ENCODE results near the gene BEGAIN.

Gene BEGAIN

DNA sequence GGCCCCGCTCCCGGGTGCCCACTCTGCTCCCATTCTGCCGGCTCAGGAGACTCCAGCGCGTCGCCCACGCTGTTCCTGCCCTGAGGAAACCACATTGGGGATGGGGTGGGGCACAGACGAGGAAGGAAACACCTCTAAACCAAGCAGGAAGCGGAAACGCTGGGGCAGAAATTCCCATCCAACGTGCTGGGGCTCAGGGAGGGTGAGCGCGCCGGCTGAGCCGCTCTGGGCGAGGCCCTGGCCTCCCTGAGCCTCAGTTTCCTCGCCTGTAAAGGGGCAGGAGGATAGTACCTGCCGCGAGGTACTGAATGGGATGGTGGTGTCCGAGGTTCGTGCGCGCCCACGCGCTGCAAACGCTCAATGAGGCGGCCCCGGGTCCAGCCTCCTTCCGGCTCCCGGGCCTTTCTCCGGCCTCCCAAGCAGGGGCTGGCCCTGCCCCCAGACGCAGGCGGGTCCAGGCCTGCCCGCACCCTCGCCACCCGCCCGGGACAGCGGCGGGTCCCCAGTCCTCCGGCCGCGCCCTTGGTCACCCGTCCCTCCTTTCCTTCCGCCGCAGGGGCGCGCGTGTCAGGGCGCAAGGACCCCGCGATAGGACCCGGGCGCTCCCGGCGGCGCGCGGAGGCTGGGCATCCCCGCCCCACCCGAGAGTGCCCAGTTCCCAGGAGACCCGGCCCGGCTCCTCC is 673 bp downstream of the BEGAIN start:
- H3K4me3 ChIP-seq (ENCODE audit: low read length in 2 of 2), result peak overlapping the region; percentile 45 to 84
- H2BK15ac ChIP-seq (ENCODE audit: low read length), result peak overlapping the region; percentile 32
- H3K9me3 ChIP-seq (replicated peaks in 1 of 2; ENCODE audit: control insufficient read depth in 2 of 2, insufficient read depth in 1 of 2, low read depth in 1 of 2, low read length in 2 of 2), result no peaks in the 10 kb centered on the region
- H3K23ac ChIP-seq (ENCODE audit: low read depth, low read length, poor library complexity), result peak overlapping the region; percentile 58
- peak overlapping the region; percentile 92 for H2AFZ ChIP-seq (ENCODE audit: low read length)
- H3K4ac ChIP-seq (ENCODE audit: low read length), result no peak overlapping the region
- no peak overlapping the region for H3K27ac ChIP-seq (replicated peaks; ENCODE audit: low read length)
- H2AK5ac ChIP-seq (ENCODE audit: low read depth, low read length), result peak overlapping the region; percentile 95
- H2BK5ac ChIP-seq (ENCODE audit: low read length), result peak overlapping the region; percentile 84
- H4K8ac ChIP-seq (ENCODE audit: low read depth, low read length), result no peak overlapping the region
- no peaks in the 10 kb centered on the region for H3K36me3 ChIP-seq (replicated peaks in 1 of 2; ENCODE audit: control insufficient read depth in 2 of 2, insufficient read depth in 2 of 2, low read length in 2 of 2)
- H3K4me2 ChIP-seq (ENCODE audit: insufficient read depth, low read length, poor library complexity, severe bottlenecking), result peak overlapping the region; percentile 74
- H4K91ac ChIP-seq (ENCODE audit: low read depth, low read length, poor library complexity), result no peak overlapping the region
- H3K18ac ChIP-seq (ENCODE audit: low read length), result peak overlapping the region; percentile 88
- peak overlapping the region; percentile 98 for H2BK120ac ChIP-seq (ENCODE audit: low read depth, low read length)
- H3K27me3 ChIP-seq (ENCODE audit: control insufficient read depth in 3 of 3, insufficient read depth in 3 of 3, low read depth in 1 of 3, low read length in 3 of 3), result peaks cover 2 to 76% (median 21%) of the 10 kb centered on the region in 3 experiments
- H3K14ac ChIP-seq (ENCODE audit: low read length), result no peak overlapping the region
- DNase-seq (ENCODE audit: low spot score), result no peak
- peaks cover 1% of the 10 kb centered on the region for H3K79me1 ChIP-seq (ENCODE audit: low read depth, low read length)
- WGBS, 2 donors (ENCODE audit: extremely low coverage in 2 of 2, insufficient read length in 2 of 2, insufficient replicate concordance in 1 of 2), result no CpG with 5 or more reads among the region's 62 CpGs
- peaks cover 2 to 20% of the 10 kb centered on the region in 2 donors for H3K4me1 ChIP-seq (ENCODE audit: control insufficient read depth in 2 of 2, insufficient read depth in 1 of 2, low read depth in 1 of 2, low read length in 2 of 2)
- peak overlapping the region; percentile 82 for H3K9ac ChIP-seq (ENCODE audit: low read depth, low read length, poor library complexity)
- H2BK12ac ChIP-seq (ENCODE audit: low read length), result peak overlapping the region; percentile 75

DNA sequence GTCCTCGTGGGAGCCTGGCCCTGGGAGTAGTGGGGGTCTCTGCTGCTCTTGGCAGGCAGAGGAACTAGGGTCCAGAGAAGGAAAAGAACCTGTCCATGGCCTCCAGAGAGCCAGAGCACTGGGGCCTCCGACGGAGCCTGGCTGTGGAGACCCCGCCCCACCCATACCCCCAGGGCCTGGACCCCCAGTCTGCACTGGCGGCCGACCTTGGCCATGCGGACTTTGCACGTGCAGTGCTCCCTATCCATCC is 1.1 kb downstream of the BEGAIN start:
- Histone ChIP-seq H3K23ac (ENCODE audit: low read depth, low read length, poor library complexity) (peak overlapping the region; percentile 58), H3K4me3 (ENCODE audit: low read length in 2 of 2) (peak overlapping the region; percentile 45 to 84), H2BK12ac (ENCODE audit: low read length) (peak overlapping the region; percentile 75), H3K4me1 (ENCODE audit: control insufficient read depth in 2 of 2, insufficient read depth in 1 of 2, low read depth in 1 of 2, low read length in 2 of 2) (peaks cover 3 to 21% of the 10 kb centered on the region in 2 donors), H2BK15ac (ENCODE audit: low read length) (peak overlapping the region; percentile 32), H4K91ac (ENCODE audit: low read depth, low read length, poor library complexity) (no peak overlapping the region), H2BK120ac (ENCODE audit: low read depth, low read length) (peak overlapping the region; percentile 98), H3K14ac (ENCODE audit: low read length) (no peak overlapping the region), H3K4me2 (ENCODE audit: insufficient read depth, low read length, poor library complexity, severe bottlenecking) (peak overlapping the region; percentile 74), H3K79me1 (ENCODE audit: low read depth, low read length) (no peaks in the 10 kb centered on the region), H3K9me3 (replicated peaks in 1 of 2; ENCODE audit: control insufficient read depth in 2 of 2, insufficient read depth in 1 of 2, low read depth in 1 of 2, low read length in 2 of 2) (no peaks in the 10 kb centered on the region), H2AK5ac (ENCODE audit: low read depth, low read length) (peak overlapping the region; percentile 95), H4K8ac (ENCODE audit: low read depth, low read length) (no peak overlapping the region), H3K27me3 (ENCODE audit: control insufficient read depth in 3 of 3, insufficient read depth in 3 of 3, low read depth in 1 of 3, low read length in 3 of 3) (peaks cover 2 to 75% (median 21%) of the 10 kb centered on the region in 3 experiments), H3K18ac (ENCODE audit: low read length) (peak overlapping the region; percentile 88), H3K27ac (replicated peaks; ENCODE audit: low read length) (no peak overlapping the region), H3K9ac (ENCODE audit: low read depth, low read length, poor library complexity) (peak overlapping the region; percentile 82), H2BK5ac (ENCODE audit: low read length) (peak overlapping the region; percentile 84), H3K4ac (ENCODE audit: low read length) (no peak overlapping the region), H2AFZ (ENCODE audit: low read length) (peak overlapping the region; percentile 92), H3K36me3 (replicated peaks in 1 of 2; ENCODE audit: control insufficient read depth in 2 of 2, insufficient read depth in 2 of 2, low read length in 2 of 2) (no peaks in the 10 kb centered on the region)
- no peak for DNase-seq (ENCODE audit: low spot score)
- WGBS, 2 donors (ENCODE audit: extremely low coverage in 2 of 2, insufficient read length in 2 of 2, insufficient replicate concordance in 1 of 2), result no CpG with 5 or more reads among the region's 8 CpGs

DNA sequence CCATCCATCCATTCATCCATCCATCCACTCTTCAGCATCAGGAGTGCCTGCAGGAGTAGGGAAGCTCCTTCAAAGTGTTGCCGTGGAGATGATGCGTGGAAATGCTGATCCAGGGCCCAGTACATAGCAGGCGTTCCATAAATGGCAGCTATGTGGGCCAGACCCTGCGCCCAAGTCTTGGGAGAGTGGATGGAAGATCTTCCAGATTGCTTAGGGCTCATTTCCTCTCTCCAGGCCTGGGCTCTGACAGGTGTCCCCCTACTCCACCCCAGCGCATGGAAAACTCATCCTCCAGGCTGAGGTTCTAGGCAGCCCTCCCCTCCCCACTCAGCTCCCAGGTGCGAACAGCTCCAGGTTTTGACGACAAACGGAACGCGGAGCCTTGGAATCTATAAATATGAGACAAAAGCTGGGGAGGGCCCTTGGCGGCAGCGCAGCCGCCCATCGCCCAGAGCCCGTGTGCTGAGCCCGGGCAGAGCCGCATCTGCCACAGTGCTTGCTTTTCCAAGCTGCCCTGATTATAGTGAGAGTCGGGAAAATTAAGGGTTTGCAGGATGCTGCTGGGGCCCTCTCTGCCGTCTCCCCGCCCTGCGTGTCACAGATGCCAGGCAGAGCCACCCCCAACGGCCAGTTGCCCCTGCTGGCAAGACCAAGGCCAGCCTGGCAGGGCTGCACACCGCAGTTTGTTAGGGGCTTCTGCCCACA is 1.6 kb downstream of the BEGAIN start:
- Histone ChIP-seq H3K79me1 (ENCODE audit: low read depth, low read length) (peaks cover under 1% of the 10 kb centered on the region), H3K14ac (ENCODE audit: low read length) (no peak overlapping the region), H3K18ac (ENCODE audit: low read length) (peak overlapping the region; percentile 88), H3K4me1 (ENCODE audit: control insufficient read depth in 2 of 2, insufficient read depth in 1 of 2, low read depth in 1 of 2, low read length in 2 of 2) (peaks cover 5 to 21% of the 10 kb centered on the region in 2 donors), H3K23ac (ENCODE audit: low read depth, low read length, poor library complexity) (peak overlapping the region; percentile 13), H3K9me3 (replicated peaks in 1 of 2; ENCODE audit: control insufficient read depth in 2 of 2, insufficient read depth in 1 of 2, low read depth in 1 of 2, low read length in 2 of 2) (no peaks in the 10 kb centered on the region), H2BK5ac (ENCODE audit: low read length) (no peak overlapping the region), H3K27me3 (ENCODE audit: control insufficient read depth in 3 of 3, insufficient read depth in 3 of 3, low read depth in 1 of 3, low read length in 3 of 3) (peaks cover 2 to 70% (median 21%) of the 10 kb centered on the region in 3 experiments), H3K9ac (ENCODE audit: low read depth, low read length, poor library complexity) (peak overlapping the region; percentile 9), H3K27ac (replicated peaks; ENCODE audit: low read length) (no peak overlapping the region), H3K4ac (ENCODE audit: low read length) (no peak overlapping the region), H4K8ac (ENCODE audit: low read depth, low read length) (no peak overlapping the region), H2AFZ (ENCODE audit: low read length) (peak overlapping the region; percentile 92), H2BK120ac (ENCODE audit: low read depth, low read length) (peak overlapping the region; percentile 98), H3K4me3 (ENCODE audit: low read length in 2 of 2) (no peak overlapping the region), H2BK15ac (ENCODE audit: low read length) (peak overlapping the region; percentile 32), H2BK12ac (ENCODE audit: low read length) (peak overlapping the region; percentile 75), H2AK5ac (ENCODE audit: low read depth, low read length) (peak overlapping the region; percentile 95), H3K4me2 (ENCODE audit: insufficient read depth, low read length, poor library complexity, severe bottlenecking) (peak overlapping the region; percentile 74), H3K36me3 (replicated peaks in 1 of 2; ENCODE audit: control insufficient read depth in 2 of 2, insufficient read depth in 2 of 2, low read length in 2 of 2) (no peaks in the 10 kb centered on the region), H4K91ac (ENCODE audit: low read depth, low read length, poor library complexity) (no peak overlapping the region)
- WGBS, 2 donors (ENCODE audit: extremely low coverage in 2 of 2, insufficient read length in 2 of 2, insufficient replicate concordance in 1 of 2), result no CpG with 5 or more reads among the region's 23 CpGs
- DNase-seq (ENCODE audit: low spot score), result no peak

Measured in neuronal stem cell (in vitro differentiated cells).